GM21515 (cell line): Measurements from ENCODE around the gene ZNF662.

Experiments used
- ATAC-seq: cut with Tn5 transposase; IDR thresholded peaks from one replicate; pipeline ENCODE4 v1.9.1; 2021; ENCODE audit not compliant: unreplicated experiment

The ZNF662 gene

GRCh38 chr3:42886294-42886822, 19.6 kb upstream of the ZNF662 start:
- ATAC-seq, result no peak

GRCh38 chr3:42887084-42887483, 18.9 kb upstream of the ZNF662 start:
- ATAC-seq, result no peak

- no peak for ATAC-seq
Measured at GRCh38 chr3:42891042-42891441, 14.9 kb upstream of the ZNF662 start.

- no peak for ATAC-seq
Measured at GRCh38 chr3:42892169-42892568, 13.8 kb upstream of the ZNF662 start.

- ATAC-seq, result no peak
Measured at GRCh38 chr3:42892807-42893206, 13.1 kb upstream of the ZNF662 start.

- ATAC-seq, result no peak
Measured at GRCh38 chr3:42894698-42895579, 11.0 kb upstream of the ZNF662 start.

GRCh38 chr3:42895580-42895868, 10.4 kb upstream of the ZNF662 start:
- ATAC-seq, result no peak

GRCh38 chr3:42898896-42899675, 6.9 kb upstream of the ZNF662 start:
- no peak for ATAC-seq

GRCh38 chr3:42900226-42901072, 5.5 kb upstream of the ZNF662 start:
- ATAC-seq, result no peak

GRCh38 chr3:42901073-42901415, 4.9 kb upstream of the ZNF662 start:
- no peak for ATAC-seq

GRCh38 chr3:42902257-42902656, 3.7 kb upstream of the ZNF662 start:
- no peak for ATAC-seq

GRCh38 chr3:42904076-42904475, 1.9 kb upstream of the ZNF662 start:
- no peak for ATAC-seq

- ATAC-seq, result no peak
Measured at GRCh38 chr3:42905740-42906069, 237 bp upstream of the ZNF662 start.

- no peak for ATAC-seq
Measured at GRCh38 chr3:42906848-42907183, 874 bp downstream of the ZNF662 start.

- no peak for ATAC-seq
Measured at GRCh38 chr3:42908675-42909074, 2.7 kb downstream of the ZNF662 start.

- no peak for ATAC-seq
Measured at GRCh38 chr3:42911551-42911950, 5.6 kb downstream of the ZNF662 start.

- ATAC-seq, result no peak
Measured at GRCh38 chr3:42914771-42915515, 9.0 kb downstream of the ZNF662 start.

GRCh38 chr3:42923606-42924005, 17.7 kb downstream of the ZNF662 start:
- no peak for ATAC-seq

- no peak for ATAC-seq
Measured at GRCh38 chr3:42926310-42926709, 20.4 kb downstream of the ZNF662 start.

GRCh38 chr3:42934111-42934510, 28.2 kb downstream of the ZNF662 start:
- no peak for ATAC-seq

GRCh38 chr3:42934910-42935309, 29.0 kb downstream of the ZNF662 start:
- no peak for ATAC-seq
